A549 (cell line): ENCODE results near the gene RGS9BP. TPM values are rescaled to one million over a fixed set of nuclear protein-coding genes. Genes with fewer than 3 reads are reported as not detected.

ENCODE experiments used
- ATAC-seq, 2 experiments: fragments of 200-7000 bp in 1 of 2; fragments of >200 bp in 1 of 2; cut with Nextera tagmentation in 1 of 2; cut with Tn5 transposase in 1 of 2; 3 replicates each; pipeline versions ENCODE4 v1.8.0 to v1.9.1; 2018 to 2020; ENCODE audit warnings: mild to moderate bottlenecking in 1 of 2, moderate library complexity in 1 of 2
- CTCF ChIA-PET: fragments of 300-600 bp; sonication (Branson Sonifier 250); formaldehyde crosslinking; extraction: SDS; loops from one replicate; lab custom pipeline; 2021; ENCODE audit warnings: antibody characterized with exemption, inconsistent platforms; lab: Yijun Ruan, JAX
- POLR2A ChIA-PET: fragments of 350-600 bp; formaldehyde crosslinking; extraction: SDS; loops from one replicate; lab custom pipeline; 2021; ENCODE audit warnings: antibody characterized with exemption, inconsistent platforms; lab: Yijun Ruan, JAX
- DNase-seq, 2 experiments: peaks; one replicate each; pipeline versions ENCODE4 v3.0.0 to v3.0.0-alpha.2; 2011 to 2016; ENCODE audit warnings: low read depth in 1 of 2, low spot score in 1 of 2
- FAIRE-seq: peaks from 2 replicates; lab custom pipeline; 2011; peaks lifted over from hg19 to GRCh38; lab: Jason Lieb, UNC
- H3K27ac ChIP-seq, 2 experiments: fragments of >200 bp; sonication (Bioruptor Twin); formaldehyde crosslinking; 3 replicates each; pipeline ENCODE4 v1.5.1; 2016 to 2017
- H3K4me1 ChIP-seq: fragments of >200 bp; sonication (Bioruptor Twin); formaldehyde crosslinking; 3 replicates; pipeline ENCODE4 v1.6.1; 2016
- H3K4me2 ChIP-seq: fragments of >200 bp; sonication (Bioruptor Twin); formaldehyde crosslinking; 3 replicates; pipeline ENCODE4 v1.6.1; 2016
- H3K4me3 ChIP-seq: fragments of >200 bp; sonication (Bioruptor Twin); formaldehyde crosslinking; 3 replicates; pipeline ENCODE4 v1.5.1; 2016
- H3K9me3 ChIP-seq: fragments of >200 bp; sonication (Bioruptor Twin); formaldehyde crosslinking; 3 replicates; pipeline ENCODE4 v1.6.1; 2016
- BHLHE40 ChIP-seq: IDR thresholded peaks from 2 replicates; pipeline ENCODE4 v1.6.1; 2012; ENCODE audit warnings: low read depth, low read length, inconsistent platforms
- CBX8 ChIP-seq: fragments of 200-600 bp; sonication (generic); IDR thresholded peaks from 2 replicates; pipeline ENCODE4 v1.6.1; 2016
- CEBPB ChIP-seq, 2 experiments: fragments of >200 bp in 1 of 2; sonication (Bioruptor Twin) in 1 of 2; formaldehyde crosslinking in 1 of 2; IDR thresholded peaks; 2 replicates each; pipeline ENCODE4 v1.6.1; 2012 to 2016
- CHD4 ChIP-seq: fragments of 200-600 bp; sonication (generic); IDR thresholded peaks from 2 replicates; pipeline ENCODE4 v1.6.1; 2016; ENCODE audit warnings: antibody characterized with exemption, mild to moderate bottlenecking, borderline replicate concordance
- EHMT2 ChIP-seq: fragments of 200-600 bp; sonication (generic); IDR thresholded peaks from 2 replicates; pipeline ENCODE4 v1.6.1; 2016; ENCODE audit warnings: antibody characterized with exemption, low read depth, mild to moderate bottlenecking, moderate library complexity
- HEYL ChIP-seq: fragments of 250-450 bp; sonication (Bioruptor Pico); IDR thresholded peaks from 2 replicates; pipeline ENCODE4 v1.8.0; 2021; ENCODE audit warnings: mild to moderate bottlenecking, moderate library complexity
- HOXA7 ChIP-seq: fragments of 250-450 bp; sonication (Bioruptor Pico); IDR thresholded peaks from 2 replicates; pipeline ENCODE4 v1.5.0; 2020; ENCODE audit warnings: mild to moderate bottlenecking, moderate library complexity
- KDM1A ChIP-seq: fragments of 200-600 bp; sonication (generic); IDR thresholded peaks from 2 replicates; pipeline ENCODE4 v1.6.1; 2016; ENCODE audit warnings: low read depth, mild to moderate bottlenecking
- MAFK ChIP-seq: fragments of 450-650 bp; IDR thresholded peaks from 2 replicates; pipeline ENCODE4 v1.6.1; 2014; ENCODE audit not compliant: partially characterized antibody
- MAZ ChIP-seq: fragments of 150-350 bp; IDR thresholded peaks from 2 replicates; pipeline ENCODE4 v1.6.1; 2014; ENCODE audit warnings: antibody characterized with exemption, low read depth, low read length, borderline replicate concordance
- RCOR1 ChIP-seq: fragments of 150-350 bp; IDR thresholded peaks from 2 replicates; pipeline ENCODE4 v1.6.1; 2014; ENCODE audit warnings: antibody characterized with exemption, low read length, low read depth
- RFX5 ChIP-seq: fragments of 450-650 bp; IDR thresholded peaks from 2 replicates; pipeline ENCODE4 v1.7.1; 2014; ENCODE audit warnings: antibody characterized with exemption, mild to moderate bottlenecking, moderate library complexity
- TFCP2L1 ChIP-seq: fragments of 250-450 bp; sonication (Bioruptor Pico); IDR thresholded peaks from 2 replicates; pipeline ENCODE4 v1.5.0; 2021; ENCODE audit warnings: mild to moderate bottlenecking
- TP53 ChIP-seq: fragments of 250-450 bp; sonication (Bioruptor Pico); IDR thresholded peaks from 2 replicates; pipeline ENCODE4 v1.5.0; 2021; ENCODE audit warnings: mild to moderate bottlenecking, moderate library complexity
- WGBS: methylation state at CpG from one replicate; pipeline ENCODE4 v1.1.6; 2017; ENCODE audit errors: missing lambda C conversion rate; 5-methylcytosine and 5-hydroxymethylcytosine counted together
- polyA plus RNA-seq, 4 experiments: library from polyadenylated mRNA; depleted of rRNA in 3 of 4; stranded (reverse); fragments of >200 nt; fragmentation: RNase III in 1 of 4; extraction: RNeasy Plus Mini Kit Qiagen cat#74134 plus additional on column Dnase treatment in 1 of 4; gene quantifications; 2 replicates in 3 of 4; 3 replicates in 1 of 4; pipeline ENCODE4 v1.2.3, GENCODE V29; 2011 to 2017
- TF ChIP-seq, protein P1 (sequence below): fragments of 150-350 bp; IDR thresholded peaks from 2 replicates; pipeline ENCODE4 v1.6.1; 2014; ENCODE audit warnings: low read depth, mild to moderate bottlenecking, low read length
- TF ChIP-seq, protein P2 (sequence below): fragments of 250-450 bp; sonication (Bioruptor Pico); IDR thresholded peaks from 2 replicates; pipeline ENCODE4 v1.5.0; 2021; ENCODE audit warnings: mild to moderate bottlenecking, moderate library complexity, borderline replicate concordance
- TF ChIP-seq, protein P3 (sequence below): fragments of >200 bp; sonication (Bioruptor Twin); formaldehyde crosslinking; IDR thresholded peaks from 3 replicates; pipeline ENCODE4 v1.6.1; 2016

Gene RGS9BP
- polyA plus RNA-seq, 2 of the 4 experiments (the other 2 are of a cell fraction): 0.17 to 0.41 TPM

DNA sequence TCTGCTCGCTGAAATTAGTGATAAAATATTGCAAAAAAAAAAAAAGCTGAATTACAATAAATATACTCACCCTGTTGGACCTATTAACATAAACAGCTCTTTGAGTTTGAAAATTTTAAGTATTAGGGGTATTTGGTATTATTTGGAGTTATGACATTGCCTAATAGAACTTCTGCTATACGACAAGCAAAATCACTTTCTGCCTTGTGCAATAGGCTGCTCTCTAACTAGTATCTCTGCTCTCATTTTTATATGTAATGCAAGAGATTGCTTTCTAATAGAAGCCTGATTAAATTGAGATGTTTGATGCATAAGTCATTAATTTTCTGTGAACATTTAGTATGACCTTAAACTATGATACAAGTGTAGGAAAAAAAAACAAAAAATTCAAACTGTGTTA, 5.3 kb downstream of the RGS9BP start:
- DNase-seq (no peak), FAIRE-seq (peak; percentile 98), ATAC-seq (no peak)
- Histone ChIP-seq H3K4me3 (no peak overlapping the region), H3K4me1 (no peaks in the 10 kb centered on the region; the same call in 2 of the 3 replicates), H3K4me2 (no peak overlapping the region), H3K27ac (no peak overlapping the region), H3K9me3 (no peaks in the 10 kb centered on the region; the same call in 2 of the 3 replicates)
- WGBS: 67% methylated on average over 2 of the region's 2 CpGs
- TF ChIP-seq MAZ (no peak), CHD4 (no peak), HEYL (CRISPR knock-in tag) (no peak), TP53 (CRISPR knock-in tag) (no peak)
- CTCF ChIA-PET: interaction anchor here (0.9 to 1.1 kb wide), 2 partner anchors 11 to 19 kb away, joined by 3 read pairs; partner anchors contain the start of gene NUDT19
- POLR2A ChIA-PET: interaction anchor here (2.0 kb wide), 1 partner anchor 11 kb away, joined by 8 read pairs; the partner anchor contains the start of gene NUDT19

DNA sequence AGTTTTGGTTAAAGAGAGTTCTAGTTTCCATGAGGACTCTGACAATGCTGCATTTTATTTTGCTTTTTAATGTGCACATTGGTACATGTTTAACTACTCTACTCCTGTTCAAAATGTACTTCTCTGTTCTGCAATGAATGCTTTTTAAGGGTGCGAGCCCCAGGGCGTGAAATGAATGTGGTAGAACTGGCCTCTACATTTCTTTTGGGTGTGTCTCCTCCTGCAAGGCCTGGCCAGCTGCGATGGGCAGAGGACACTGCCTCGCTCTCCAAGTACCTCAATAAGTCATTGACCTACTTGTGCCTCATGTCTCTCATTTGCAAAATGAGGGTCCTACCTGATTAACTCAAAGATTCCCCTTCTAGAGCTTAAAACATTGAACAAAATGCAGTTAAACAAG, 6.7 kb downstream of the RGS9BP start:
- TF ChIP-seq KDM1A (no peak), MAFK (no peak)
- TF ChIP-seq, protein P1, sequence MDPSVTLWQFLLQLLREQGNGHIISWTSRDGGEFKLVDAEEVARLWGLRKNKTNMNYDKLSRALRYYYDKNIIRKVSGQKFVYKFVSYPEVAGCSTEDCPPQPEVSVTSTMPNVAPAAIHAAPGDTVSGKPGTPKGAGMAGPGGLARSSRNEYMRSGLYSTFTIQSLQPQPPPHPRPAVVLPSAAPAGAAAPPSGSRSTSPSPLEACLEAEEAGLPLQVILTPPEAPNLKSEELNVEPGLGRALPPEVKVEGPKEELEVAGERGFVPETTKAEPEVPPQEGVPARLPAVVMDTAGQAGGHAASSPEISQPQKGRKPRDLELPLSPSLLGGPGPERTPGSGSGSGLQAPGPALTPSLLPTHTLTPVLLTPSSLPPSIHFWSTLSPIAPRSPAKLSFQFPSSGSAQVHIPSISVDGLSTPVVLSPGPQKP: no peak
- Histone ChIP-seq H3K4me1 (no peaks in the 10 kb centered on the region), H3K4me3 (no peak overlapping the region), H3K27ac (no peak overlapping the region), H3K9me3 (no peaks in the 10 kb centered on the region), H3K4me2 (no peak overlapping the region)
- FAIRE-seq (peak; percentile 97), DNase-seq (no peak), ATAC-seq (no peak)
- ChIA-PET CTCF (interaction anchor here (0.8 to 1.7 kb wide), 2 partner anchors 9 to 17 kb away, joined by 3 to 8 read pairs; partner anchors contain the start of gene NUDT19), POLR2A (interaction anchor here (0.8 kb wide), 1 partner anchor 9 kb away, joined by 4 read pairs; the partner anchor contains the start of gene NUDT19)
- 83% methylated on average over 4 of the region's 4 CpGs for WGBS

DNA sequence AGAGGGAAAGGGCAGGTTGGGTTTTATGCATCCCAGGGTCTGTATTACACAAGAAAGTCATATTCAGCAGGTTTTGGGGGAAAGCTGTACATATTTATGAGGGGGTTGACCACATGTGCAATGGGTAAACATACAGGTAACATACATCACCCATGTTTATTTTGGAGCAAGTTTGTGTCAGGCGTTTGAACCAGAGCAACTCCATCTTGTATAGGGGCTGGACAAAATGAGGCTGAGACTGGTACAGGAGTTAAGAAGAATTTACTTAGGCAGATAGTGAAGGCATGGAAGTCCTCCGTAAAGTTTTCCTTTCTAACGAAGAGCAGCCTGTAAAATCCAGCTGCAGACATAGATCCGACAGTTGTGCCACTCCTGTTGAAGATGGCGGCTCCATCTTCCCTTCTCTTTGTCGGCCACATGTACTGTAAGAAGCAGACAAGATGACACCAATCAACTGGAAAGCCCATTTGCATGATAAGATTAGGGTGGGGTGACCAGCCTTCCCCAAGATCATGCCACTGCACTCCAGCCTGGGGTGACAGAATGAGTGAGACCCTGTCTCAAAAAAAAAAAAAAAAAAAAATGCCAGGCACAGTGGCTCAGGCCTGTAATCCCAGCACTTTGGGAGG, 11.3 kb downstream of the RGS9BP start:
- no peak for ATAC-seq
- peaks cover 13% of the 10 kb centered on the region for H3K4me1 ChIP-seq
- FAIRE-seq: no peak
- H3K4me2 ChIP-seq: no peak overlapping the region
- WGBS: 89% methylated on average over 6 of the region's 6 CpGs
- TF ChIP-seq, protein P2, sequence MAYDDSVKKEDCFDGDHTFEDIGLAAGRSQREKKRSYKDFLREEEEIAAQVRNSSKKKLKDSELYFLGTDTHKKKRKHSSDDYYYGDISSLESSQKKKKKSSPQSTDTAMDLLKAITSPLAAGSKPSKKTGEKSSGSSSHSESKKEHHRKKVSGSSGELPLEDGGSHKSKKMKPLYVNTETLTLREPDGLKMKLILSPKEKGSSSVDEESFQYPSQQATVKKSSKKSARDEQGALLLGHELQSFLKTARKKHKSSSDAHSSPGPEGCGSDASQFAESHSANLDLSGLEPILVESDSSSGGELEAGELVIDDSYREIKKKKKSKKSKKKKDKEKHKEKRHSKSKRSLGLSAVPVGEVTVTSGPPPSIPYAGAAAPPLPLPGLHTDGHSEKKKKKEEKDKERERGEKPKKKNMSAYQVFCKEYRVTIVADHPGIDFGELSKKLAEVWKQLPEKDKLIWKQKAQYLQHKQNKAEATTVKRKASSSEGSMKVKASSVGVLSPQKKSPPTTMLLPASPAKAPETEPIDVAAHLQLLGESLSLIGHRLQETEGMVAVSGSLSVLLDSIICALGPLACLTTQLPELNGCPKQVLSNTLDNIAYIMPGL: no peak
- TF ChIP-seq EHMT2: no peak
- no peak for TF ChIP-seq RFX5
- no peak for TF ChIP-seq RCOR1
- TF ChIP-seq TFCP2L1 (CRISPR knock-in tag): no peak
- TF ChIP-seq KDM1A: no peak
- TF ChIP-seq, protein P3, sequence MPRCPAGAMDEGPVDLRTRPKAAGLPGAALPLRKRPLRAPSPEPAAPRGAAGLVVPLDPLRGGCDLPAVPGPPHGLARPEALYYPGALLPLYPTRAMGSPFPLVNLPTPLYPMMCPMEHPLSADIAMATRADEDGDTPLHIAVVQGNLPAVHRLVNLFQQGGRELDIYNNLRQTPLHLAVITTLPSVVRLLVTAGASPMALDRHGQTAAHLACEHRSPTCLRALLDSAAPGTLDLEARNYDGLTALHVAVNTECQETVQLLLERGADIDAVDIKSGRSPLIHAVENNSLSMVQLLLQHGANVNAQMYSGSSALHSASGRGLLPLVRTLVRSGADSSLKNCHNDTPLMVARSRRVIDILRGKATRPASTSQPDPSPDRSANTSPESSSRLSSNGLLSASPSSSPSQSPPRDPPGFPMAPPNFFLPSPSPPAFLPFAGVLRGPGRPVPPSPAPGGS: no peak
- TF ChIP-seq BHLHE40: no peak
- no peak for TF ChIP-seq MAZ
- no peak for TF ChIP-seq CHD4
- no peak for TF ChIP-seq CEBPB (IDR thresholded peaks at IDR 0.05)
- TF ChIP-seq CBX8: no peak
- TF ChIP-seq MAFK: no peak
- no peak for TF ChIP-seq HOXA7 (CRISPR knock-in tag)
- no peak for TF ChIP-seq HEYL (CRISPR knock-in tag)
- TF ChIP-seq, all 56 proteins: peak for 0
- no peak overlapping the region for H3K4me3 ChIP-seq
- H3K27ac ChIP-seq: no peak overlapping the region
- no peaks in the 10 kb centered on the region for H3K9me3 ChIP-seq
- POLR2A ChIA-PET: no interaction called here
- CTCF ChIA-PET: interaction anchor here (0.7 to 3.4 kb wide), 4 partner anchors 10 to 289 kb away, joined by 3 to 11 read pairs (median 6); no protein-coding TSS in a partner anchor
- DNase-seq: no peak
